Vagina (tissue), 2 donors: Measurements from ENCODE around the gene CD44.

Experiments
- CTCF ChIP-seq, 3 experiments: fragments of 450-650 bp in 2 of 3; fragments of 200-600 bp in 1 of 3; sonication (generic) in 1 of 3; IDR thresholded peaks; one replicate each; pipeline ENCODE4 v1.5.1; 2017 to 2019; ENCODE audit warnings: antibody characterized with exemption in 3 of 3, mild to moderate bottlenecking in 2 of 3, moderate library complexity in 2 of 3
- POLR2A ChIP-seq, 2 donors: fragments of 450-650 bp; IDR thresholded peaks; one replicate each; pipeline ENCODE4 v1.6.1; 2017; ENCODE audit warnings: antibody characterized with exemption in 2 of 2, mild to moderate bottlenecking in 2 of 2, moderate library complexity in 2 of 2

GRCh38 chr11:35096723-35097122, 42.2 kb upstream of the CD44 start:
- no peak for TF ChIP-seq CTCF (IDR thresholded peaks at IDR 0.05)
- no peak for TF ChIP-seq POLR2A (IDR thresholded peaks at IDR 0.05)
